NOMO-1 (cell line): Measurements from ENCODE around the gene ABHD16A.

ENCODE experiments used
- DNase-seq, 2 experiments: peaks; one replicate each; lab custom pipeline; 2025; ENCODE audit not compliant: unreplicated experiment in 2 of 2; lab: John Stamatoyannopoulos, UW

Gene ABHD16A

GRCh38 chr6:31663126-31663960, 39.8 kb downstream of the ABHD16A start:
- peak in 1 of 2 experiments; percentile 15 for DNase-seq

GRCh38 chr6:31662124-31662723, 40.9 kb downstream of the ABHD16A start:
- no peak for DNase-seq

GRCh38 chr6:31661262-31662123, 41.6 kb downstream of the ABHD16A start:
- DNase-seq, result no peak

GRCh38 chr6:31660381-31661261, 42.5 kb downstream of the ABHD16A start, which contains the start of gene C6orf47:
Gene C6orf47 (minus strand): TSS chr6:31660778. CDS start chr6:31659947, 831 bp downstream.
- DNase-seq, result peak; percentile 59 to 66

GRCh38 chr6:31659649-31660380, 43.3 kb downstream of the ABHD16A start:
- peak; percentile 57 for DNase-seq

GRCh38 chr6:31658983-31659648, 44.0 kb downstream of the ABHD16A start:
- no peak for DNase-seq

GRCh38 chr6:31658158-31658688, 44.9 kb downstream of the ABHD16A start:
- DNase-seq, result no peak

- DNase-seq, result no peak
These were observed 45.5 kb downstream of the ABHD16A start for GRCh38 chr6:31657406-31658157.

GRCh38 chr6:31655349-31656237, 47.5 kb downstream of the ABHD16A start, which contains the start of gene APOM:
Gene APOM (plus strand): TSS chr6:31655894. CDS start chr6:31655967, 73 bp downstream.
- DNase-seq, result no peak

- DNase-seq, result no peak
These were observed 48.4 kb downstream of the ABHD16A start for GRCh38 chr6:31654574-31655348.

- peak; percentile 95 to 96 for DNase-seq
These were observed 50.0 kb downstream of the ABHD16A start for GRCh38 chr6:31652925-31653724.

- peak; percentile 39 to 80 for DNase-seq
These were observed 51.4 kb downstream of the ABHD16A start for GRCh38 chr6:31651602-31652191.

- no peak for DNase-seq
These were observed 57.8 kb downstream of the ABHD16A start for GRCh38 chr6:31645325-31645724.

- DNase-seq, result no peak
These were observed 59.2 kb downstream of the ABHD16A start for GRCh38 chr6:31643818-31644454.
